Fibroblast of skin of right quadriceps (primary cell): ENCODE data around the gene SDSL.
A peak's percentile ranks its signal among the peaks of the same experiment; 100 is the strongest.

Experiments
- DNase-seq: peaks from one replicate; pipeline ENCODE4 v3.0.0-alpha.2; 2013

The SDSL gene, protein sequence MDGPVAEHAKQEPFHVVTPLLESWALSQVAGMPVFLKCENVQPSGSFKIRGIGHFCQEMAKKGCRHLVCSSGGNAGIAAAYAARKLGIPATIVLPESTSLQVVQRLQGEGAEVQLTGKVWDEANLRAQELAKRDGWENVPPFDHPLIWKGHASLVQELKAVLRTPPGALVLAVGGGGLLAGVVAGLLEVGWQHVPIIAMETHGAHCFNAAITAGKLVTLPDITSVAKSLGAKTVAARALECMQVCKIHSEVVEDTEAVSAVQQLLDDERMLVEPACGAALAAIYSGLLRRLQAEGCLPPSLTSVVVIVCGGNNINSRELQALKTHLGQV

DNA sequence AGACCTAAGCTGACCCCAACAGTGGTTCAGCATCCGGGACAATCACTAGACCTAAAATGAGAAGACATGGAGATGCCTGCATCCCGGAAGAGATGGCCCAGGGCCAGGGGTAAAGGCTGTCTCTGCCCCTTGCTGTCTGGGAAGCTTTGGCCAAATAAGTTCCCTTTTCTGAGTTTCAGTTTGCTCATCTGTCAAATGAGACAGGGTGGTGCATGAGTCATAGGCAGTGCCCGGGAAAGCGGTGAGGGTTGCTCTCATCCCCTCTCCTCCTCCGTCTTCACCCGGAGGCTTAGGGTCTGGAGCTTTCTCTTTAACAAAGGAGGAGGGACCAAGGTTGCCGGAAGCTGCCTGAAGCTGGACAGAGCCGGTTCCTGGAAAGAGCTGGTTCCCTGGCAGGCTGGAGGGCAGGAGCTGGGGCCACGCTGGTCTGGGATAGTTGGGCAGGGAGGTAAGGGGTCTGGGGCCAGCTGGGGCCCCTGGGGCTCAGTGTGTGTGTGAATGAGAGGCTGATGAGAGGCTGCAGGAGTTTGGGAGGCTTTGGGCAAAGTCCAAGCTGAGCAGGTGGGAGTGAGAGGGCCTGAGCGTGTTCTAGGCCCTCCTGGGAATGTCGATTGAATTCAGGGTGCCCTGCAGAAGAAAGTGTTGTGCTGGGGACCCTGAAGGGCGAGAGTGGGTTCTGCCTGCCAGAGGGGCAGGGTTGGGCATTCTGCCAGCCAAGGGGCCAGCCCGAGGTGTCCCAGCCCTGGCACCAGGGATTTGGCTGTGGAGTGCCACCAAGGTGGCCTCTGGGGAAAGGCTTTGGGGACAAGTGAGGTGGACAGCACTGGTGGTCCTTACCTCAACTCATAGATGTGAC is at the start of gene SDSL:
Gene SDSL, plus strand, starts transcription at position 351 of the 856 bp plus-strand sequence. CDS start 5,603 bp downstream, outside the sequence.
- peak; percentile 76 for DNase-seq

DNA sequence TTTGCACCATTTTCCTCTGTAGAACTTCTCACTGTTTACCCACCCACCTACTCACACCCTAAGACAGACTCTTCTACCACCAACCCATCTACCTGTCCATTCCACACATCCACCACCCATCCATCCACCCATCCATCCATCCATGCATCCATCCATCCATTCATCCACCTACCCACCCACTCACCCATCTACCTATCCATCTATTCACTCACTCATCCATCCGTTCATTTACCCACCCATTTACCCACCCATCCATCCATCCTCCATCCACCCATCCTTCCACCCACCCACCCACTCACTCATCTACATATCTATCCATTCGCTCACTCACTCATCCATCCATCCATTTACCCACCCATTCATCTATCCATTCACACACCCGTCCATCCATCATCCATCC is 48.7 kb upstream of the SDSL start:
- DNase-seq = no peak

DNA sequence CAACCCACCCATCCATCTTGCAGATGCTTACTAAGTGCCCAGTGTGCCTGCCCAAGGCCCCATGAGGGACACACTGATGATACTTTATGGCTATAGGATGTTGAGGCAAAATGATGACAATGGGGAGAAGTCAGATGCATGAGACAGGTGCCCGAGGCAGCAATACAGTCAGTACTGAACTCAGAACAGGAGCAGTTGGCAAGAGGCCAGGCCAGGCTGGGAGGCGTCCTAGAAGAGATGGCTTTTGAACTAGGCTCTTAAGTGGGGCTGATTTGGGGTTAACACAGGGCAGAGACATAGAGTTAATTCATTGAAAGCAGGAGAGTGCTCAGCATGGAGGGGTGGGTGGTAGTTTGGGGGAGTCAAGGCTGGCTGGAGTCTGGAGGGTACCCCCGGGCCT is 48.2 kb upstream of the SDSL start:
- DNase-seq = no peak

DNA sequence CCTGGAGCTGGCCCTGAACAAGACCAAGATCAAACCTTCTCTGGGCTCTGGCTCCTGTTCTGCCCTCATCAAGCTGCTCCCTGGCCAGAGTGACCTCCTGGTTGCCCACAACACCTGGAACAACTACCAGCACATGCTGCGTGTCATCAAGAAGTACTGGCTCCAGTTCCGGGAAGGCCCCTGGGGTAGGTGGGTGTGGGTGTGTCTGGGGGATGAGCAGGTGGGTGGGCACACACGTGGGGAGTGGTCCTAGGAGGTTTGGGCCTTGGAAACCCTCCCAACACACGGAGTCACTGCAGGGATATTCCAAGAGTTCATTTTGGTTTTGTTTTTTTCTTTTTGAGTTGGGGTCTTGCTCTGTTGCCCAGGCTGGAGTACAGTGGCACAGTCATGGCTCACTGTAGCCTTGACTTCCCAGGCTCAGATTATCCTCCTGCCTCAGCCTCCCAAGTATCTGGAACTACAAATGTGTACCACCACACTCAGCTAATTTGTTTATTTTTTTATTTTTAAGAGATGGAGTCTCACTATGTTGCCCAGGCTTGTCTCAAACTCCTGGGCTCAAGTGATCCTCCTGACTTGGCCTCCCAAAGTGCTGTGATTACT is 47.3 kb upstream of the SDSL start:
- no peak for DNase-seq

DNA sequence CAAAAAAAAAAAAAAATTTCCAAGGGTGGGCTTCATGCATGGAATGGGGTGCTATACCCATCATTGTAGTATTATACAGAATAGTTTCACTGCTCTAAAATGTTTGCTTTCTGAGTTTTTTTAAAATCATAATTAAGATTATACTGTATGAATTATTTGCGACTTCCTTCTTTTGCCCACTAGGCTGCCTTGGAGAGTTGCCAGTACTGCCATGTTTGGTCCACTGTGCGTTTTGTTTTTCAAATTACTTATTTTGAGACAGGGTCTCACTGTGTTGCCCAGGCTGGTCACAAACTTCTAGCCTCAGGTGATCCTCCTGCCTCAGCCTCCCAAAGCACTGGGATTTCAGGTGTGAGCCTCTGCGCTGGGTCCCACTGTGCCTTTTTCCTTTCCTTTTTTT is 43.9 kb upstream of the SDSL start:
- no peak for DNase-seq

DNA sequence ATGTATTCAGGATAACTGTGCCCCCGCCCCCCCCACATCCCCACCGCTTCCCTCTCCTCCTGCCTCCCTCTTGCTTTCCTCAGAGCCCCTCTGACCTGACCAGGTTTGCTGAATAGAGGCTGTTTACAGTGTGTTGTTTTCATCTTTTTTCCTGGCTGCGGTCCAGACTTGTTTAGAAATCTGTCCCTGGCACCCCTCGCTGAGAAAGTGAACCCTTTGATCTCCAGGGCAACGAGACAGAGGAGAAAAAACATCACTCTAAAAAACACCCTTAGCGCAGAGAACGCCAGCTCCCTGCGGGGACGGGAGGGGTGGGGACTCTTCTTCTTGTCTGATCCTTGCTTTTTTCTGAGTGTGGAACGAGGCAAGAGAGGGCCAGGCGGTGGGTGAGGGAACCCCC is 41.0 kb upstream of the SDSL start:
- DNase-seq = no peak

DNA sequence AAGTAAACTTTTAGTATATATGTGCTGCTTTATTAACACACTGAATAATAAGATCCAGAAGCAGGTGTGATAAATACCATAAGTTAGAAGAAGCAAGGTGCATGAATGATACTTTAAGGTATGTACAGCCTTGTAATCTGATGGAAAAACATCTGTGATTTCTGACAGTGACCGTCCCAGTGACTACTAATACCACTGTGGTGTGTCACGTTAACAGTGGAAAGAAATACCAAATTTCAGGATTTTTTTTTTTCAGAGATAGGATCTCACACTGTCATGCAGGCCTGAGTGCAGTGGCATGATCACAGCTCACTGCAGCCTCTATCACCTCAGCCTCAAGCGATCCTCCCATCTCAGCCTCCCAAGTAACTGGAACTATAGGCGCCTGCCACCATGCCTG is 40.0 kb upstream of the SDSL start:
- no peak for DNase-seq

DNA sequence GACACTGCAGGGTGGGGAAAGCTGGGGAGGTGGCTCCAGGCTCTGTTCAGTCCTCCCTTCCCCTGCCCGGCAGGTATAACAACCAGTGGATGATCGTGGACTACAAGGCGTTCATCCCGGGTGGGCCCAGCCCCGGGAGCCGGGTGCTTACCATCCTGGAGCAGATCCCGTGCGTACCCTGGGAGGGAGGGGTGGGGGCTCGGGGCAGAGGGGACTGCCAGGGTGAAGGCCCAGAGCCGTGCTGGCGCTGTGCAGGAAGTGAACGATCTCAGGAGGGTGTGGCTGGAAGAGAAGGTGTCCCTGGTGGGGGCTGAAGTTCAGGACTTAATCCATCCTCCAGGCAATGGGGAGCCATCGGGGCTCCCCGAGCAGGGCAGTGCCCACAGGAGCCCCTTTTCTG is 37.4 kb upstream of the SDSL start:
- DNase-seq = no peak

DNA sequence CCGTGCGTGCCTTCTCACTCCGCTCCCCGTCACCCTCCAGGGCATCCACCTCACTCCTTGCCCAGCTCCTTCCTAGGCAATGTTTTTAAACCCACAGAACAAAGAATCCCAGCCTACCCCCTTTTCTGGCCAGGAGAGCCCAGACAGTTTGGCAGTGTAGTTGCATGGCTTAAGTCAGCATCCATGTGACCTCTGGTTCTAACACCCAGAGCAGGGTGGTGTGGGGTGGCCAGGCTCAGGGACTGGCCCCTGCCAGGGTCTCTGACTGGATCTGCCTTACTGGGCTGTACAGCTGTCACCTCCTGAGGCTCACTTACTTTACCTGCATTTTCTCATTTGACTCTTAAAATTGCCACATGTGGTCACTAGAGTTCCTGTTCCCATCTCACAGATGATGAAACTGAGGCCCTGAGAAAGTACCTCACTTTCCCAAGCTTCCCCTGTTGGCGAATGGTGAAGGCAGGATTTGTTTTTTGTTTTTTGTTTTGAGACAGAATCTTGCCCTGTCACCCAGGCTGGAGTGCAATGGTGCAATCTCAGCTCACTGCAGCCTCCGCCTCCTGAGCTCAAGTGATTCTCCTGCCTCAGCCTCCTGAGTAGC is 36.8 kb upstream of the SDSL start:
- no peak for DNase-seq

DNA sequence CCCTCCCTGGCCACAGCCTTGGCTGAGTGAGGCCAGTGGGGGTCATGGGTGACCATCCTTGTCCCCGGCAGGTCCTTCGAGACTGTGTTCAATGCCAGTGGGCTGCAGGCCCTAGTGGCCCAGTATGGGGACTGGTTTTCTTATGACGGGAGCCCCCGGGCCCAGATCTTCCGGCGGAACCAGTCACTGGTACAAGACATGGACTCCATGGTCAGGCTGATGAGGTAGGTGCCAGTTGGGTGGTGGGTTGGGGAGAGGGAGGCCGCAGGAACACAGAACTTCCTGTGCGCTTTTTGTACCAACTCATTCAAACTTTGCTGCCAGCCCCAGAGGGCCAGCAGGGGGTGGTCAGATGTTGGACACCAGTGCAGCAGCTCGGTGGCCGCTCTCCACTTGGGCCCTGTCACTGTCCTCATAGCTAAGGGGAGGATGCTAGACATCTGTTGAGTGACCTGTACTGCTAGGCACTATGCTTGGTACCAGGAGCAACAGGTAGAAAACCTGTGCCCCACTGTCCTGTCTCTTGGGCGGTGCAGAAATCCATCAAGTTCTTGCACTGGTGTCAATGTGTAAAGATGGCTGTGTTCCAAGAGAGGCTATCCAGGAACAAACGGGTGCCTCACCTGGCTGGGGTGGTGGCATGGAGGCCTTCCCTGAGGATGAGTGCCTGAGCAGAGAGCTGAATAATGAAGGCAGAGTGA is 35.2 kb upstream of the SDSL start:
- no peak for DNase-seq

DNA sequence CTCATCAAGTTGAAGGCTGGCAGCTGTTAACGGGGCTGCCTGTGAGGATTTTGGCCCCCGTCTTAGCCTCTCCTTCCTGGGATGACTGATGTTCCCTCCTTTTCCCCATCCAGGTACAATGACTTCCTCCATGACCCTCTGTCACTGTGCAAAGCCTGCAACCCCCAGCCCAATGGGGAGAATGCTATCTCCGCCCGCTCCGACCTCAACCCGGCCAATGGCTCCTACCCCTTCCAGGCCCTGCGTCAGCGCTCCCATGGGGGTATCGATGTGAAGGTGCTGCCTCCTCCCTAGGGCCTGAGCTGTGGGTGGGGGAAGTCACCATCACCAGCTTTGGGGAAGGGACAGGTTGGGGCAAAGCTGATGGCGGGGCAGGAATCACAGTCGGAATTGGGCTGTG is 34.5 kb upstream of the SDSL start:
- DNase-seq = no peak

DNA sequence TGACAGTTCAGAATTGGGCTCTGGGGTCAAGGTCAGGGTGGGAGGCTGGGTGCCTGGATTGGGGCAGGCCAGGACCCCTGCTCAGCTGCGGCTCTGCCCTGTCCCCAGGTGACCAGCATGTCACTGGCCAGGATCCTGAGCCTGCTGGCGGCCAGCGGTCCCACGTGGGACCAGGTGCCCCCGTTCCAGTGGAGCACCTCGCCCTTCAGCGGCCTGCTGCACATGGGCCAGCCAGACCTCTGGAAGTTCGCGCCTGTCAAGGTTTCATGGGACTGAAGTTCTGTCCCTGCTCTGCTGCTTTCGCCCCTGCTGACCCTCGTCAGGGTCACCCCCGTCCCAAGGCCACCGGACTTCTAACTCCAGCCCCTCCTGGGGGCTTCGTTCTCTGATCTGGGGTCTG is 33.8 kb upstream of the SDSL start:
- DNase-seq = no peak

DNA sequence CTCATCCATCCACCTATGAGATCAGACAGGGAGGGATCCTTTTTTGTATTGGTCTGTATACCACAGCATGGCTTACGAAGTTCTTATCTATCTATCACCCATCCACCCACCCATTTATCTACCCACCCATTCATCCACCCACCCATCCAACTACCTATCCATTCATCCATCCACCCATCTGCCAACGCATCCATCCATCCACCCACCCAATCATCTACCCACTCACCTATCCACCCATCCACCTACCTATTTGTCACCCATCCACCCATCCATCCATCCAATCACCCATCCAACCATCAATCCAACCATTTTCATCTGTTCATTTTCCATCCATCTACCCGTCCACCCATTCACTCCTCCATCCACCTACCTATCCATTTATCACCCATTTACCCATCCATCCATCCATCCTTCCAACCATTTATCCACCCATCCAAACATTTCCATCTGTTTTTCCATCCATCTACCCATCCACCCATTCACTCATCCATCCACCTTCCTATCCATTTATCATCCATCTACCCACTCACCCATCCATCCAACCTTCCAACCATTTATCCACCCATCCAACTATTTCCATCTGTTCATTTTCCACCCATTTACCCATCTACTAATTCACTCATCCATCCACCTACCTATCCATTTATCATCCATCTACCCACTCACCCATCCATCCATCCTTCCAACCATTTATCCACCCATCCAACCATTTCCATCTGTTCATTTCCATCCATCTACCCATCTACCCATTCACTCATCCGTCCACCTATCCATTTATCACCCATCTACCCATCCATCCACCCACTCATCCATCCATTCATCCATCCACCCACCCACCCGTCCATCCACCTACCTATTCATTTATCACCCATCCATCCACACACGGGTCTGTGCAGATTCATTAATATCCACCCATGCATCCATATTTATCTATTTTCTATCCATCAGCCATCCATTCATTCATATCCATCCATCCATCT is 31.8 kb upstream of the SDSL start:
- no peak for DNase-seq

DNA sequence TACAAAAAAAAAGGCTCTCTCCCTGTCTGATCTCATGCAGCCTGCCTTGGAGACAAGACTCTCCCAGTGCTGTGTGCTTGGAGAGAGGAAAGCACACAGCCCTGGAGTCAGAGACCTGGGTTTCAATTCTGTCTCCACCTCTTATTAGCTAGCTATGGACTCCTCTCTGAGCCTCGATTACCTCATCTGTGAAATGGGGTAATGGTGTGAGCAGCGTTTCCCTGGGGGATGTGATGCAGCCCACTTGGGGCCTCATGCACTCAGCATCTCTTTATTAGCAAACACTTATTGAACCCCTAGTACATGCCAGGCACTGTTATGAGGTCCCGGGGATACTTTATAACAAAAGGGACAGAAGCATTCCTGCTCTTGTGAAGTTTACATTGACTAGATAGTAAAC is 31.0 kb upstream of the SDSL start:
- DNase-seq = no peak

DNA sequence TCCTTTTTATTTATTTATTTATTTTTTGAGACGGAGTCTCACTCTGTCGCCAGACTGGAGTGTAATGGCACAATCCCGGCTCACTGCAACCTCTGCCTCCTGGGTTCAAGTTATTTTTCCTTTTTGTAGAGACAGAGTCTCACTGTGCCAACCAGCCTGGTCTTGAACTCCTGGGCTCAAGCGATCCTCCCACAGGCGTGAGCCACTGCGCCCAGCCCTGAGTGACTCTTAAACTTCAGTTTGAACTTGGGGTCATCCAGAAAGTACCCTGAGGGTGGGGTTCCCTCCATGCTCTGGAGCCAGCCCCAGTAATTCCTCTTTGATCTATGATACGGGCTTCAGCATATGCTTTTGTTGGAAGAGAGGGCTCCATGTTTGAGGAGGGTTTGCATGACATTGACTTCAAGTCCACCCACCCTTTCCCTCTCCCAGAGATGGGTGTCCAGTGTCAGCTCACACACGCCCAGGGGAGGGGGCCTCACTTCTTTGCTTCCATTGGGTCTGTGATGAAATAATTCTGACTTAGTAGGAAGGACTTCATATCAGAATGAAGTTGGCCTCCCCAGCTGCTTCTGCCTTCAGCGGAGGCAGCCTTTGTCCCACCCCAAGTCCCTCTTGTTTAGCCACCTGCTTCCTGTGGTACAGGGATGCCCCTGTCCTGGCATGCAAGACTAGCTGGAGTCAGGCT is 30.4 kb upstream of the SDSL start:
- DNase-seq = no peak

DNA sequence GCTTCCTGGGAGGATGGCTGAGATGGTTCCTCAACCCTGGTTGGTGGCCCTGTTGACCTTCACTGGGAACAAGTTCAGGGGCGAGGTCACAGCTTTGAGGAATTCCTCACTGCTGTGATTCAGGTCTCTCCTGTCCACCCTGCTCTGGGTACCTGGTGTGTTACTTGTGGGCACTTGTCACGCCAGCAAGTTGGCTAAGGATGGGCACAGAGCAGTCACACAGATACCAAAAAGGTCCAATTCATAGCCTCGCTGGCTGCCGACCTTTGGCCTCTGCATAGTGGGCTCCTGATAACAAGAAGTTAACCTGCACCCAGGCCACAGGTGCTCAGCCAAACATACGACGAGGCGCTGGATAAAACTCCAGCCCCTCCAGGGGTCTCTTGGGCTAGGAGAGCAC is 29.7 kb upstream of the SDSL start:
- DNase-seq = no peak

DNA sequence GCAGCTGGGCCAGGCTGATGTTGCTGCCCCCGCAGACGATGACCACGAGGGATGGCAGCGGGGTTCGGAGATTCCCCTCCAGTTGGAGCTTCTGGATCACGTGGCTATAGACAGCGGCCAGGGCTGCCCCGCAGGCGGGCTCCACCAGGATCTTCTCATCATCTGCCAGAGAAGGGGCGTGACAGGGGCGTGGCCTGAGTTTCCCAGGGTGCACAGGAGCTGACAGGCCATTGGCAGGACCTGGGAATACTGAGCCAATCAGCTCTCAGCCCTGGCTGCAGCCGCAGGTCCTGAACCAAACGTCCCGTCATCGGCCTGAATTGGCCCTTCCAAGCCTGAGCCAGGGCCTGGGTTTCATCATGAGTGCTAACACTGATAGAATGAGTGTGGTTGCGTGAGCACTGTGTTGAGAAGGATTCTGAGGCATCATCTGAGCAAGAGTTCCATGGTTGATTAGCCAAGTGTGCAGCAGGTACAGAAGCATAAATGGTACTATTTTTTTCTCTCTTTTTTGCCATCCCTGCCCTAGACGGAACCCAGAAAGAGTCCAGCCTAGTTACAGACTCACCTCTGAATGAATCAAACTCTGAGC is 29.1 kb upstream of the SDSL start:
- peak; percentile 5 for DNase-seq

DNA sequence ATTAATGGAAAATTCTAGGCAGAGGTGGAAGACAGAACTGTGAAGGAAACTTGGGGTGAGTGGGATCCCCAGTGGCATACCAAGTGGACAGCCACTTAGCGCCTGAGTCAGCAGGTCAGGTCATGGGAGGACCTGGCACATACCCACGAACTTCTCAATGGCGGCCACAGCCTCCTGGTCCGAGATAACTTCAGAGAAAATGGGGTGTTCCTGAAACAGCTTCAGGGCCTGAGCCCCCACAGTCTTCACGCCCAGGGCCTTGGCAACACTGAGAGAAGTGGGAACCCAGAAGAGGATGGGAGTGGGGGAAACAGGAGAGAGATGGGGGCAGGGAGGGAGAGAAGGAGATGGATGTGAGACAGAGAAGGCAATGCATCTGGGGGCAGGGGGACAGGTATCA is 28.4 kb upstream of the SDSL start:
- no peak for DNase-seq

DNA sequence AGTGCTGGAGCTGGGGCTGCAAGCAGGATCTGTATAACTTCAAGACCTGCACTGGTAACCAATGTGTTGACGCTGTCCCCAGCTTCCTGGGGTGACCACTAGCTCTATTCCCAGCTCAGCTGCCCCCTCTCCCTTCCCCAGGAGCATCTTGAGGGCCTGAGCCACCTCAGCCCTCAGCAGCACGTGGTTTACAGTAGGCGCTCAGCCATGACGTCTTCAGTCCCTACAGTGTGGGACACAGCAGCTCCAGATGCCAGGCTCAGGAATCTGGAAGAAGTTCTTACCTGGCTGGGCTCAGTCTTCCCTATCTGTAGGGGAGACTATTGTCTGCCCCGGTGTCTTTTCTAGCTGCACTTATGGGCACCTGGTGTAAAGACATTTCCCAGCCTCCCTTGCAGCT is 27.1 kb upstream of the SDSL start:
- no peak for DNase-seq

DNA sequence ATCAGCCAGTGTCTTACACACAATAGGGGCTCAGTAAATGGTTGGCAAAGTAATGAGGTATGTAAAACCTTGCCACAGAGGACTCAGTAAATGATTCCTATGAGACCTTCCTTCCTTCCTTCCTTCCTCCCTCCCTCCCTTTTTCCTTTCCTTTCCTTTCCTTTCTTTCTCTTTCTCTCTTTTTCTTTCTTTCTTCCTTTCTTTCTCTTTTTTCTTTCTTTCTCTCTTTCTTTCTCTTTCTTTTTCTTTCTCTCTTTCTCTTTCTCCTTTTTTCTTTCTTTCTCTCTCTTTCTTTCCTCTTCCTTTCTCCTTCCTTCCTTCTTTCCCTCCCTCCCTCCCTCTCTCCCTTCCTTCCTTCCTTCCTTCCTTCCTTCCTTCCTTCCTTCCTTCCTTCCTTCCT is 26.0 kb upstream of the SDSL start:
- no peak for DNase-seq
